Stimulated activated naive CD8-positive, alpha-beta T cell treated with anti-CD3 and anti-CD28 coated beads, Interleukin-15, Interleukin-2, amounts not matched to agents 100 U/mL and 50 U/mL, for 24 hours (primary cell): ENCODE measurements around the gene CD8A.
A peak's percentile ranks its signal among the peaks of the same experiment; 100 is the strongest.
"Not testable (repeated sequence)": the region's sequence is repeated elsewhere in the genome, so short reads cannot be mapped to it uniquely, and the experiment has no call there.

Experiments used
- ATAC-seq: fragments of 150-1000 bp; cut with Tn5 transposase; one replicate; pipeline ENCODE4 v1.10.0; 2021
- DNase-seq: peaks from one replicate; pipeline ENCODE4 v3.0.0; 2021

The CD8A gene

GRCh38 chr2:86790676-86791572 lies at the start of gene CD8A:
TSS of gene CD8A (minus strand) at chr2:86790913. CDS start at chr2:86790825, 88 bp downstream.
- DNase-seq = peak; percentile 82
- peak; percentile 44 for ATAC-seq

DNA sequence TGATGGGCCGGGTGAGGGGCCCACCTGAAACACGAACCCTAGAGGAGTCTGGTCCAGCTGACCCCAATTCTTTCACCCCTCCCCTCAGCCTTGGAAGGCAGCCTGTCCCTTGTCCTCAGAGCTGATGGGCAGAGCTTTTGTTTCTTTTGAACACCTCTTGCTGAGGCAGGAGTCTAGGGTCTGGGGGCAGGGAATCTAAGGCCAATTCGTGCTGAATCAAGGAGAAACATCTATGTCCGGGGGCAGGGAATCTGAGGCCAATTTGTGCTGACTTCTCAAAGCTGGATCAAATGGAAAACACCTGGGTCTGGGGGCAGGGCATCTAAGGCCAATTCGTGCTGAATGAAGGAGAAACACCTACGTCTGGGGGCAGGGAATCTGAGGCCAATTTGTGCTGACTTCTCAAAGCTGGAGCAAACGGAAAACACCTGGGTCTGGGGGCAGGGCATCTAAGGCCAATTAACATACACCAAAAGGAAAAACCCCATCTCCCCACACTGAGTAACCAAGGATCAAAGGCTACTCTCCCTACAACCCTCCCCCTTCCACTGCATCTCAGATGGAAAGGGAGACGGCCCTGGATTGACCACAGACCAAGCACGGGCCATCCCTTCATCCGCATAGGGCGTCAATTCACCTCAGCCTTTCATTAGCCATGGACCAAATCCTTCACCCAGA lies 49.3 kb upstream of the CD8A start:
- ATAC-seq, DNase-seq: not testable (repeated sequence)

DNA sequence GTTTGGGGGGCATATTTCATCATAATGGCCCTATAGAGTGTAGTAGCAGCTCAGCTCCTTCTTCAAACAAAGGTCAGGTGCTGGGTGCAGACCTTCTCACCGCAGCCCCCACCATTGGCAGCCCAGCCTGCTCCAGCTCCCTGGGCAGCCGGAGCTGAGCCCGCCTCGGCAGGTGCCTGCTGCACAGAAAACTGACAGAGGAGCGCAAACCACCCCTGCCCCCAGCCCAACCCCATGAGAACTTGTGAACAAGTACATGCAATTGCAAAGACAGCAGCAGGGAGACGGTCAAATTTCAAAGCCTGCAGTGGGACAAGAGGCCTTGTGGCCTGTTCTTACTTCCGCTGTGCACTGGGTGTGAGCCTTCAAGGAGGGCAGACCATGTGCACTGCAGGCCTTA lies 48.7 kb upstream of the CD8A start:
- not testable (repeated sequence) for DNase-seq, ATAC-seq

- ATAC-seq = peak; percentile 15
- DNase-seq = not testable (repeated sequence)
These were observed 47.0 kb upstream of the CD8A start for GRCh38 chr2:86837714-86838113.

GRCh38 chr2:86836915-86837695 lies 46.4 kb upstream of the CD8A start:
- DNase-seq = peak; percentile 61
- peak; percentile 48 for ATAC-seq

DNA sequence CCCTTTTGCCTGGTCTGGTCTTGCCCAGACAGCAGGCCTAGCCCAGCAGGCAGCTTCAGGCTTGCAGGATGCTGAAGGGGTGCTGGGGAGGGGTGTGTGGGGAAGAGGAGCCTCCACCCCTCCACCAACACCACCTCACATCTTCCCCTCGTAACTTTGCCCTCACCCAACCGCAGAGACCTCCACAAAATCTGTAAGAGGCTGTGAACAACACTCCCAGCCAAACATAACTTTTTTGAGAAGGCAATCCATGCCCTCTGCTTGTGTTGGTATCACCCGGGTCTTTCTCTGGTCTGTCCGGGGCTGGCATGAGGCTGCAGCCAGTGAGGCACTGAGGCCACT lies 44.8 kb upstream of the CD8A start:
- ATAC-seq = peak; percentile 7
- not testable (repeated sequence) for DNase-seq

- ATAC-seq (no peak), DNase-seq (no peak)
These were observed 42.6 kb upstream of the CD8A start for GRCh38 chr2:86833315-86833714.

- DNase-seq = no peak
- ATAC-seq = no peak
These were observed 41.8 kb upstream of the CD8A start for GRCh38 chr2:86832334-86833096.

DNA sequence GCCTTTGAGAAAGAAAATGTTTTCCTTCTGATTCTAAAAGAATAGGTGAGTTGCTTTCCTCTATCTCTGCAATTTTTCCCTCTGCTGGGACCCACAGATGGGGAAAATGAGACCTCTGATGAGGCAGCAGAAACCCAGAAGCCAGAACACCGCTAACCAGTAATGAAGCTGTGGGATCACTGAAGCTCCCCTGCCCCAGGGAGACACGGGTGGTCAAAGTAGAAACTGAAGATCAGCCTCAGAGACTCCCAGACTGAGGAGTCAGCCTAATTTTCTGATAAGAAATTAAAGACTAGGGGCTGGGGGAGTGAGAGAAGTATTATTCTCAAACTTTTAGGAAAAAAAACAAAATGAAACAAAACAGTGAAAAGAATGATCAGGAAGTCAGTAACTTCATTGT lies 40.8 kb upstream of the CD8A start:
- ATAC-seq = no peak
- DNase-seq = no peak

DNA sequence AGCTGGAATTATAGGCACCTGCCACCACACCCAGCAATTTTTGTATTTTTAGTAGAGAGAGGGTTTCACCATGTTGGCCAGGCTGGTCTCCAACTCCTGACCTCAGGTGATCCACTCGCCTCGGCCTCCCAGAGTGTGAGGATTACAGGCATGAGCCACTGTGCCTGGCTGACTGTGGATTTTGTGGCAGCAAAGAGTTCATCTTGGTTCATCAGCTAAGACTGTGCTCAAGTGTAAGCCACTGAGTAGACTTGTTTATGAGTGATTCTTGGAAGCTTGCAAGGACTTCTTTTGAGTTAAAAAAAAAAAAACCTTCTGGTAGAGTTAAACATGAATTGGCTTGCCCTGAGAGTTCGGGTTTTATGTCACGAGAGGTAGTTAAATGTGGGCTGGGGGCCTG lies 36.2 kb upstream of the CD8A start:
- DNase-seq (no peak), ATAC-seq (no peak)

DNA sequence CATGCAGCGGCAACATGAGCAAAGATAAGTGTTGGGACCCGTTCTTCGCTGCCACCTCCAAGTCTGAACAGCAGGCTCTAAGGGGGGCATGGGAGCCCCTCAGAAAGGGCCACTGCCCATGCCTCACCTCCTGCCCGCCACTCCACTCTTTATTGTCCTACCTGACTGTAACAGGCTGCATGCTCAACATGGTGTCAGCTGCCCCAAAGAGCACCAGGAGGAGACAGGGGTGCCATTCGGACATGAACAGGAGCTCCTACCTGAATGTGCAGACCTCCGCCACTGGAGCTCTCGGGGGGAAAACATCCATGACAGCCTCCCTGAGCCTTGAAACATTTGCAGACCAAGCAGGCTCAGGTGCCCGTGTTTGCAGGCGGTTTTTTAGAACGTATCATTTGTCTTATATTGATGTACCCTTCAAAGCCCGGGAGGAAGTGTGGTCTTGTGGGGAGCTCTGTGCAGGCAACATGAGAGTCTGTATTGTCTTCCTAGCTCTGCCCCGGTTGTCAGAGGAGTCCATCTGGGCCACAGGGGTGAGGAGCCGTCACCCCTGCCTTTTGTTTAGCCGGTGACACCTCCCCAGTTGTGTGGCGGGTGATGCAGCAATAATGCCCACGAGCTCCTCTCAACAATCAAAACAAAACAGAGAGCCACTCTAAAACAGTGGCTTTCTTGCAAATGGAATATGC lies 35.1 kb upstream of the CD8A start:
- ATAC-seq = peak; percentile 55
- peak; percentile 63 for DNase-seq

GRCh38 chr2:86825036-86825692 lies 34.5 kb upstream of the CD8A start:
- DNase-seq = peak; percentile 58
- ATAC-seq = no peak

- no peak for DNase-seq
- ATAC-seq = peak; percentile 12
These were observed 32.1 kb upstream of the CD8A start for GRCh38 chr2:86822668-86823345.

DNA sequence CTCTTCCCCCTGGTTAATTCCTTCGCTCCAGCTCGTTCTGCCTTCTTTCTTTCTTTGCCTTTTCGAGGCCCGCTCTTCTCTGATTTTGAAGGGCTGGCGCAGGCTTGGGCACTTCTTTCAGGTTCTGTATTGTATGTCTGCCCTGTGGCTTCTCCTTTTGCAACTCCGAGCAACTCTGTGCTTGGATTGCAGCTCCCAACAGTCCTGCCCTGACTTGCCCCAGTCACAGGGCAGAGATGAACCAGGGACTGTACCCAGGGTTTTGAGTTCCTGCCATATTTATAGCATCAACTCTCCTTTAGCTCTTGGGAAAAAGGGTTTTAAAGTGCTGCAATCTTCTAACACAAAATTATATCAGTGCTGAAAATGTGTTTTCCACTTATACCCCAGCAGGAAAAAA lies 31.1 kb upstream of the CD8A start:
- DNase-seq (no peak), ATAC-seq (no peak)

DNA sequence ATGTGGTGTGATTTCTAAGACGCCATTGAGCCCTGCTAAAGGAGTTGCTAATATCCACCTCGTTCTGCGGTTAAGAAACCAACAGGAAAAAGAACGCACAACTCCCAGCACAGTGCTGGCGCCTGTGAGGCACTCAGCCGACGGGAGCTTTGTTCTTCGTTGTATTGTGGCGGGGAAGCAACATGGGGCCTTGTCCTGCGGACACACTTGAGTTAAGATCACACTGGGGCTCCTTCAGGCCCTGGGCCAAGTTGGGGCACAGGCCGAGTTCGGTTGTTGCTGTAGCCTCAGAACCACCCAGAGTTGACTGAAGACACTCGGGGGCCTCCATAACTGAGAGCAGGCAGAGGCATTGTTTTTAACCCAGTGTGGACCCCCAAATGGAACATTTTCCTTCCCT lies 30.6 kb upstream of the CD8A start:
- ATAC-seq (peak; percentile 35), DNase-seq (no peak)

DNA sequence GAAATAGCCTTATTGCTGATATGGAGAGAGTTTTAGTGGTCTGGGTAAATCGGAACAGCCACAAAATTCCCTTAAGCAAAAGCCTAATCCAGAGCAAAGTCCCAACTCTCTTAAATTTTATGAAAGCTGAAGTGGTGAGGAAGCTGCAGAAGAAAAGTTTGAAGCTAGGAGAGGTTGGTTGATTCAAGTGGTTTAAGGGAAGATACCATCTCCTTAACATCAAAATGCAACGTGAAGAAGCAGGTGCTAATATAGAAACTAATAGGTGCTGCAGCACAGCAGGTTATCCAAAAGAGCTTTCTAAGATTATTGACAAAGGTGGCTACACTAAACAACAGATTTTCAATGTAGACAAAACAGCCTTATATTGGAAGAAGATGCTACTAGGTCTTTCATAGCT lies 28.2 kb upstream of the CD8A start:
- DNase-seq = no peak
- no peak for ATAC-seq

DNA sequence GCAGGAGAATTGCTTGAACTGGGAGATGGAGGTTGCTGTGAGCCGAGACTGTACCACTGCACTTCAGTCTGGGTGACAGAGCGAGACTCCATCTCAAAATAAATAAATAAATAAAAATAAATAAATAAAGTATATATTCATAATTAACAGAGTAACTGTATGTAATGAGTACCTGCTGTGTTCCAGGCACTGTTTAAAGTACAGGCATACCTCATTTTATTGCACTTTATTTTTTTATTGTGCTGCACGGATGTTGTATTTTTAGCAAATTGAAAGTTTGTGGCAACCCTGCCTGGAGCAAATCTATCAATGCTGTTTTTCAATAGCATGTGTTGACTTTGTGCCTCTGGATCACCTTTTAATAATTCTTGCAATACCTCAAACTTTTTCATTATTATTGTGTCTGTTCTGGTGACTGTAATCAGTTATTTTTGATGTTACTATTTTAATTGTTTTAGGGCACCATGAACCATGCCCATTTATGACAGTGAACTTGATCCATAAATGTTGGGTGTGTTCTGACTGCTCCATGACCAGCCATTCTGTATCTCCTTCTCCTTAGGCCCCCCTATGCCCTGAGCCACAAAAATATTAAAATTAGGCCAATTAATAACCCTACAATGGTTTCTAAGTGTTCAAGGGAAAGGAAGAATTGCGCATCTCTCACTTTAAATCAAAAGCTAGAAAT lies 27.5 kb upstream of the CD8A start:
- DNase-seq (no peak), ATAC-seq (no peak)

DNA sequence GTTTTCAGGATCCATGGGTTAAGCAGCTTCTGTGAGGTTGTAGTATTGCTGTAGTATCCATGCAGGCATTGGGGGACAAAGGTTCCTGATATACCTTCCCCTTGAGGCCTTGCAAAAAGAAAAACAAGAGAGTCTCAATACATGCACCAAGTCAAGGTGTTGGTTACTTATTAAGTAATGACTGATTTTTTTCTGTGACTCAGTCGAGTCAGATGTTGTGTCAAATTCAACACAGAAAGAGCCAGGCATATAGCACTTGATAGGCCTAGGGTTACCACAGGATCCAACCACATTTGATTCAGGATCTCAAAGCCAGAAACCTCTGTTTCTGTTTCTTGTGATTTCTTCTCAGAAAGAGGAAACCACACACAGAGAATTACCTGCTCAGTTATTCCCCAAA lies 24.9 kb upstream of the CD8A start:
- ATAC-seq = peak; percentile 92

DNA sequence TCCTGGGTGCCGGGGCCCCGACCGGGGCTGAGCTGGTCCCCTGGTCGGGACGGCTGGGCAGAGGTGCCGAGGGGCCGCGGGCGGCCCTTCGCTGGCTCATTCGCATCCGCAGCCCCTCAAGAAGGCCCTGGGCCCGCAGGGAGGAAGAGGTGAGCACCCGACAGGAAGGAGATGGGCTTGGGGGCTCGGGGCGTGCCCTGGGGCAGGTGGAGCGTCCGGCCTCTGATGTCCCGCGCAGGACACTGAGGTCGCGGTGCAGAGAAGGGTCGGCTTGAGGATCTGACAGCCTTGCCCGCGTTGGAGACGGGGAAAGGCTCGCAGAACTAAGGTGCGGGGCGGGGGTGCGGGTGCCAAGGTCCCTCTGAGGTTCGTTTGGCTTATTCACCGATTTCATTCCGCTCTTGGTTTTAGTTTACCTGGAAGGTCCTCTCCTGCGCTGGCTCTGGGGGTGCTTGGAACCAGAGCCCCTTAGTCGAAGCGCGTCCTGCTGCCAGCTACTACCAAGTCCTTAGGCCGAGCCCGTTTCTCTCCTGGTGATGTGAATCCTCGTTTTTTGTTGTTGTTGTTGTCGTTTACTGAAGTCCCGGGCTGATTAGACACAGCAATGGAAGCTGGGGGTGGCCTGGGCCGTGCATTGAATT lies 18.9 kb upstream of the CD8A start:
- ATAC-seq = no peak
- DNase-seq = peak; percentile 58

More for the DNA sequence above, 24.9 kb upstream of the CD8A start:
- no peak for DNase-seq
